Measurements from ENCODE around the gene LCORL.

DNA sequence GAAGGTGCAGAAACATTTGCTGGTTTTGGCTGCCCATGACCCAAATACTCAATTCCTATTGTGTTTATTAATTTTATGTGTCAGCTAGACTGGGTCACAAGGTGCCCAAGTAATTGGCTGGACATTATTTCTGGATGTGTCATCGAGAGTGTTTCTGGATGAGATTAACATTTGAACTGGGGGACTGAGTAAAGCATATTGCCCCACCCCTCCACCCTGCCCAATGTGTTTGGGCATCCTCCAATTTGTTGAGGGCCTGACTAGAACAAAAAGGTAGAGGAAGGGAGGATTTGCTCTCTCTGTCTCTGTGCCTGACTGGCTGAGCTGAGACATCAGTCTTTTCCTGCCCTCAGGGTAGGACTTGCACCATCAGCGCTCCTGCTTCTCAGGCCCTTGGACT is 29.7 kb upstream of the LCORL start:
- TF ChIP-seq, protein P1, sequence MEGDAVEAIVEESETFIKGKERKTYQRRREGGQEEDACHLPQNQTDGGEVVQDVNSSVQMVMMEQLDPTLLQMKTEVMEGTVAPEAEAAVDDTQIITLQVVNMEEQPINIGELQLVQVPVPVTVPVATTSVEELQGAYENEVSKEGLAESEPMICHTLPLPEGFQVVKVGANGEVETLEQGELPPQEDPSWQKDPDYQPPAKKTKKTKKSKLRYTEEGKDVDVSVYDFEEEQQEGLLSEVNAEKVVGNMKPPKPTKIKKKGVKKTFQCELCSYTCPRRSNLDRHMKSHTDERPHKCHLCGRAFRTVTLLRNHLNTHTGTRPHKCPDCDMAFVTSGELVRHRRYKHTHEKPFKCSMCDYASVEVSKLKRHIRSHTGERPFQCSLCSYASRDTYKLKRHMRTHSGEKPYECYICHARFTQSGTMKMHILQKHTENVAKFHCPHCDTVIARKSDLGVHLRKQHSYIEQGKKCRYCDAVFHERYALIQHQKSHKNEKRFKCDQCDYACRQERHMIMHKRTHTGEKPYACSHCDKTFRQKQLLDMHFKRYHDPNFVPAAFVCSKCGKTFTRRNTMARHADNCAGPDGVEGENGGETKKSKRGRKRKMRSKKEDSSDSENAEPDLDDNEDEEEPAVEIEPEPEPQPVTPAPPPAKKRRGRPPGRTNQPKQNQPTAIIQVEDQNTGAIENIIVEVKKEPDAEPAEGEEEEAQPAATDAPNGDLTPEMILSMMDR (IDR thresholded peaks at IDR 0.05): no peak
- TF ChIP-seq, protein P2, sequence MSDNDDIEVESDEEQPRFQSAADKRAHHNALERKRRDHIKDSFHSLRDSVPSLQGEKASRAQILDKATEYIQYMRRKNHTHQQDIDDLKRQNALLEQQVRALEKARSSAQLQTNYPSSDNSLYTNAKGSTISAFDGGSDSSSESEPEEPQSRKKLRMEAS (IDR thresholded peaks at IDR 0.05): no peak
- TF ChIP-seq NR3C1 (IDR thresholded peaks at IDR 0.05) (no peak), RAD21 (conservative IDR thresholded peaks at IDR 0.05 in 1 of 2, IDR thresholded peaks at IDR 0.05 in 1 of 2) (no peak), CEBPB (IDR thresholded peaks at IDR 0.05) (no peak), POLR2A (IDR thresholded peaks at IDR 0.05; ENCODE audit: low read length) (no peak), POLR2AphosphoS2 (conservative IDR thresholded peaks at IDR 0.05; ENCODE audit: low read length) (no peak), HOXB5 (CRISPR knock-in tag; IDR thresholded peaks at IDR 0.05) (no peak), RFX5 (IDR thresholded peaks at IDR 0.05) (no peak), MYC (IDR thresholded peaks at IDR 0.05; ENCODE audit: borderline replicate concordance, low read length) (no peak), NFE2L2 (conservative IDR thresholded peaks at IDR 0.05; ENCODE audit: low read length) (no peak), HOXA7 (CRISPR knock-in tag; IDR thresholded peaks at IDR 0.05) (no peak), CHD4 (IDR thresholded peaks at IDR 0.05; ENCODE audit: borderline replicate concordance) (no peak)

All from A549 (cell line).